SKM-1 treated with dmso at 0.1 percent for 144 hours (cell line): Measurements from ENCODE around the gene LPAR4.
A peak's percentile ranks its signal among the peaks of the same experiment; 100 is the strongest.
"Not testable (repeated sequence)": the region's sequence is repeated elsewhere in the genome, so short reads cannot be mapped to it uniquely, and the experiment has no call there.

Experiments used
- DNase-seq: peaks from one replicate; lab custom pipeline; 2025; ENCODE audit not compliant: unreplicated experiment; lab: John Stamatoyannopoulos, UW

The LPAR4 gene, protein sequence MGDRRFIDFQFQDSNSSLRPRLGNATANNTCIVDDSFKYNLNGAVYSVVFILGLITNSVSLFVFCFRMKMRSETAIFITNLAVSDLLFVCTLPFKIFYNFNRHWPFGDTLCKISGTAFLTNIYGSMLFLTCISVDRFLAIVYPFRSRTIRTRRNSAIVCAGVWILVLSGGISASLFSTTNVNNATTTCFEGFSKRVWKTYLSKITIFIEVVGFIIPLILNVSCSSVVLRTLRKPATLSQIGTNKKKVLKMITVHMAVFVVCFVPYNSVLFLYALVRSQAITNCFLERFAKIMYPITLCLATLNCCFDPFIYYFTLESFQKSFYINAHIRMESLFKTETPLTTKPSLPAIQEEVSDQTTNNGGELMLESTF

DNA sequence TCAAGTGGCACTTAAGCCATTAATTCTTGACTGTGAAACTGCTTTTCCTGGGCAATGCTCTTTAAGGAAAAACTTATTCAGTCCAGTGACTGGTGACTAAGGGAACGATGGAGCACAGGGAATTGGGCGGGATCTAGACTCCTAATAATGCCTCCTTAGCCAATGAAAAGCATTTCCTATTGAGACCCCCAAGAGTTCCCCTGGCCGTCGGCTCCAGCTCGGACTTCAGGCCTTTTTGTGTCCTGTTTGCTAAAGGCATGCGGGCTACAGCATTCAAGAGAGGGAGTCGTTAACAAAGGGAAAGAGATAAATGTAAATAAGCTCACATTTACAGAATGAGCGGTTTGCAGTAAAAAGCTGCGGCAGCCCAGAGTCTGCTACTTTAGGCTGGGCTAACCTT lies at the start of gene LPAR4:
Gene LPAR4 (plus strand): TSS at position 232 of the 400 bp plus-strand sequence. CDS start 7,150 bp downstream, outside the sequence.
- no peak for DNase-seq

DNA sequence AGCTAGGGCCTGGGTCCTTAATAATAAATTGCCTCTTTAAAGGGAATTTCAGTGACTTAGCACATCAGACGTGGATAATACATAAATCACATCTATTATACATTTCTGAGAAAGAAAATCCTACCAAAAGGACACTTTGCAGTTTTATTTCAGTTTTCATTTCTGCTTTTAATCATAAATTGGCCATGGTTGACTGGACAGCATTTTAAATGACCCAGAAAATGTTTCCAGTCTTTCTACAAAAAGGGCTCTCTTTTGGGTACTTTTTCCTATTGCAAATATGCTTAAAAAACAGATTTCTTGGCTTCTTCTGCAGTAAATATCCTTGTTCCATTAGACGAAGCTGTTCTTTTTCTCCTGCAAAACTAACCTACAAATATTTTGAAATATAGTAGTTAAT lies 41.4 kb upstream of the LPAR4 start:
- DNase-seq = no peak

DNA sequence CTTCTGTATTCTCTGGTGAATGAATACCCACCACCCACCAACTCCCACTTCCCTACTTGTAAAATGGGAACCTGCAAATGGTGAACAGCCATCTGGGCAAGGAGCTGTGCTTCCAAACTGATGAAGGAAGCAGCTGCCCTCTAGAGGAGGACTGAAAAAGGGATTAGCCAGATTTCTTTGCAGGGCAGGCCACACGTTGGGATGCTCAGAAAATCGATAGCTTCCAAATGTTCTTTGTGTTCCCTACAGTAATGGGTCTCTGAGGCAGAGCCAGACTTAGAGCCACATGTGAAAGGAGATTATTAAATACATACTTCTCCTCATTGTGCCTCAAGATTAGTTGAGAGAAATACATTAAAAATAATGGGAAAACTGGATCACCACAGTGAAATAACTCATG lies 39.3 kb upstream of the LPAR4 start:
- DNase-seq = peak; percentile 24

DNA sequence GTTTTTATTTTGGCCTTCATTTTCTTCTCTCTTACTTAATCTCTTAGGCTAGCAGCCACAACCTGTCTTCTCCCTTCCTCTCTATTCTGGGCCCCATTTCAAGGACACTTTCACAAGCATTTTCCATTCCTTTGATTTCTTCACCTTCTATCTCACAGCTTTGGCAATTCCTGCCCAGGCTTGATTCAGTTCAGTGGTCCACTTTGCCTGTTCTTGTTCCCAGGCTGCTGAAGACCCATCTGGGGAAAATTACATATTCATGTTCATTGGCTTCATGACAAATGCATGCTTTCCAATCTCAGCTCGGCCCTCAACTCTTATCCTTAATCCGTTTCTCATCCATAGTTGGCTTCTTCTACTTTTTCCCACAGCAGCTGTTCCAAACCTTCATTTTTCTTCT lies 38.7 kb upstream of the LPAR4 start:
- DNase-seq = no peak

DNA sequence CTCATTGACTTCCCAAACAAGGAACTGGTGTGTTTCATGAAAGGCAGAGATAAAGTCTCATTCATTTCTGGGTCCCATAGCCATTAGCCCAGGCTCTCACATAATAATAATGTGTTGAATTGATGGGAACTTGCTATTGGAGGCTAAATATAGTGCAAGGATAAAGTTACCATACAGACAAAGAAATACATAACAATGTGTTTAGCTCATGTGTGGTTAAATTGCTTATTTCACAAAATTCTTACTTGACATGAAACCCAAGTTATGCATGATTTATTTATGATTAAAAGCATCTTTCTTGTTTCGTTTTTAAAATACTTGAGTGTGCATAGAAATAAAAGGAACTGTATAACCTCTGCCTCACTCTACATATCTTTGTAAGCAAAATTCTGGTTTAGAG lies 37.3 kb upstream of the LPAR4 start:
- no peak for DNase-seq

DNA sequence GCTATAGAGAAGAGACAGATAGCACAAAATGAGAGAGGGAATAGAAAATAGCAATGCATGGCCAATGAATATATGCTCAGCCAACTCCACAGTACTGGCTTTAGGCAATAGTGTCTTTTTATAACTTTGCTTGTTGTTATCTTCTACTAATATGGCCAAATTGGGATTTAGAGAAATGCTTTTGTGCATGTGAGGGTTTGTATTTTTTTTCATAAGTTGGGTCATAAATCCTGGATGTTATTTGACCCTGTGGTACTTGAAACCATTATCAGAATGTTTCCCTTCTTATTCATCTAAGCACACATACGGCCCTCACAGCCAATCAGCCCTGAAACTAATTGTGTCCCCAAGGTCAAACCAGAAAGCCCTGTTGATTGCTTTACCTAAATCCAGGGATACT lies 35.2 kb upstream of the LPAR4 start:
- no peak for DNase-seq

DNA sequence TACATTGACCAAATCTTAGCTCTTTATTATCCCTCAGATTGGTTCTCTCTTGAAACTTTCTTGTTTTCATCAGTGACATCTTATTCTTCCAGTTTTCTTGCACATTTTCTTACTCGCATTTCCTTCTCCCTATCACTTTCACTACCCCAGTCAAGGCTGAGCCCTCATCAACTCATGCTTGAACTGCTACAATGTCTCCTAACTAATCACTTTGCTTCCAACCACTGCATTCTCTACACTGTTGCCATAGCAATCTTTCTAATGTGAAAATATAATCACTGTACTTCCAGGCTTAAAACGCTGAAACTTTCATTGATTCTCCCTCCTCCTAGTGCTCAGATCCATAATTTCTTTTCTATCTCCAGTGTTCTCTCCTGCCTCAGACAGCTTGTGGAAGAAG lies 22.2 kb upstream of the LPAR4 start:
- no peak for DNase-seq

DNA sequence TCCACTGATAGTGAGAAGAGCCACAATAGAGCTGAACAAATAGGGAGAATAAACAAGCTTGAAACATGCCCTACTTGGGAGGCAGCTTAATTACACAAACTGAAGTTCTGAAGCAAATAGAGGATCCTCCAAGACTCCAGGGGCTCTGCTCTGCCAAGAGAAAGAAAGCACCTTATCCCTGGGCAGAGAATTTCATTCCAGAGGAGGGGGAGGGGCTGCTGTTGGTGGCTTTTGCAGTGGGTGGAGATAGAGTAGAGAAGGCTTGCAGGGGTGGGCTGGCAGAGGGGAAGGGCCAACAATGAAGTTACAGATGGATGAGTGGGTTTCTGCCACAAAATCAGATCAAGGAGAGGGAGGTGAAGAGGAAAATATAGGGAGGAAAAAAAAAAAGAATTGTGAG lies 1.0 kb upstream of the LPAR4 start:
- no peak for DNase-seq

DNA sequence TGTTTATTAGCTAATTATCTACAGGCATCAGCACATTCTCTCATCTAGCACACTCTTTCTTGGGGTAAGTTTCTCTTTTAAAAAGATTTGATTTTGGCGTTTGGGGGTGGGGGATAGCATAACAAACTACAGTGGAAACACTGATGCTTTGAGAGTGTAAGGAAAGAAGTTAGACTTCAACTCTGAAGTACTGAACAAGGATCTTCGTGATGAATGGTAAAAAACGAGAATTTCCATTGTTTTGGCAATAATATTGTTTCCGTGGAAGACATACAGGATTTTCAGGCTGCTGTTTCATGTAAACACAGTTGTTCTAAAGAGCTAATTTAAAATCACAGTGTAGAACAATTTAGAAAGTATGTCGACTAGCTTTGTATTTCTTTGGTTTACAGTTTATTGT lies 451 bp downstream of the LPAR4 start:
- DNase-seq = no peak

DNA sequence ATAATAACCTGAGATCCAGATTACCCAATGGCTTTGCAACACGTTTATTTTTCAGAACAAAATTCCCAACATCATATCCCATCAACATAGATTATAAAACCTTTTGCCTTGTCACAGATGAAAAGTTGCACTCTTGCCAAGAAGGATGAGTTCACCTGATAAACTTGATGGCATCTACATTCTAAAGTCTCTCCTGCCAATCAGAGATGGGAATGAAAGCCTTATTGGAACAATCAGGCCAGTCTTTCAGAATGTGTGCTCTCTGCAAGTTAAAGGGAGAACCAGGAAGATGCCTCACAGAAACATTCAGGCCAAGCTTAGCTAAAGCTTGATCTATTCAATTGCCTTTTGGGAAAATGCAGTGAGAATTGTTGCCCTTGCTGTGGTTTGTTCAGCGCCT lies 1.3 kb downstream of the LPAR4 start:
- DNase-seq = no peak

DNA sequence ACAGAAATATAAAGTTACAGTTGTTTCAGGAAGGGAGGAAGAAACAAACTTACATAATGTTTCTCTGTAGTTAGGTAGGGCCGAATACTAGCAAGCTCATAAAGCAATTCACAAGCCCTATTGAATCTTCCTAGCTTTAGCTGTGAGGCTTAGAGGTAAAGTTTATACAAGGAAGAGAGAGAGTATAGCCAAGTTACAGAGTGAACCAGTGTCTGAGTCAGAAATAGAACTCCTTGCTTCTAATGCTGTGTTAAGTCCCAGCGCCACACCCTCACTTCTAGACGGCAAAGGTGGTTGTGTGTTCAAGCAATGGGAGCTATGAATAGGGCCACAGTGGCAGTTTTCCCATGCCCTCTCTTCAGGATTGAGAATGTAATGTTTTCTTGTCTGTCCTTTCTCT lies 6.1 kb downstream of the LPAR4 start:
- no peak for DNase-seq

DNA sequence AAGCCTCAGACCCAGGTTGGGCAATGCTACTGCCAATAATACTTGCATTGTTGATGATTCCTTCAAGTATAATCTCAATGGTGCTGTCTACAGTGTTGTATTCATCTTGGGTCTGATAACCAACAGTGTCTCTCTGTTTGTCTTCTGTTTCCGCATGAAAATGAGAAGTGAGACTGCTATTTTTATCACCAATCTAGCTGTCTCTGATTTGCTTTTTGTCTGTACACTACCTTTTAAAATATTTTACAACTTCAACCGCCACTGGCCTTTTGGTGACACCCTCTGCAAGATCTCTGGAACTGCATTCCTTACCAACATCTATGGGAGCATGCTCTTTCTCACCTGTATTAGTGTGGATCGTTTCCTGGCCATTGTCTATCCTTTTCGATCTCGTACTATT lies 7.4 kb downstream of the LPAR4 start:
- no peak for DNase-seq

DNA sequence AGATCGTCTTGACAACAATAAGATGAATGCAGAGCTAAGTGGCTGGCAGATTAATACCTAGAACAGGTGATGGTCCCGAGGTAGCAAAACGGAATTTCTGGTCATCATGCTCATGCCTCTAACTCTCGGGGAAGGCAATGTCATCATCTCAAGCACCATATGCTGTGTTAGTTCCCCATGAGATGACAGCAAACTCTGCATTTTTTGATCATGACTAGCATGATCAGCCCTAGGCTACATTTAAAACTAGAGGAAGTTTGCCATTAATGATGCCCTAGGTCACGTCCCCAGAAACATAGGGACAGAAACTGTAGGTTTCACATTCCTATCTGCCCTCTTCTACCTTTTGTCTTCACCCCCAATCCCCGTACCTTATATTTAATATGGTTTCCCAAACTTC lies 11.6 kb downstream of the LPAR4 start:
- DNase-seq = no peak

DNA sequence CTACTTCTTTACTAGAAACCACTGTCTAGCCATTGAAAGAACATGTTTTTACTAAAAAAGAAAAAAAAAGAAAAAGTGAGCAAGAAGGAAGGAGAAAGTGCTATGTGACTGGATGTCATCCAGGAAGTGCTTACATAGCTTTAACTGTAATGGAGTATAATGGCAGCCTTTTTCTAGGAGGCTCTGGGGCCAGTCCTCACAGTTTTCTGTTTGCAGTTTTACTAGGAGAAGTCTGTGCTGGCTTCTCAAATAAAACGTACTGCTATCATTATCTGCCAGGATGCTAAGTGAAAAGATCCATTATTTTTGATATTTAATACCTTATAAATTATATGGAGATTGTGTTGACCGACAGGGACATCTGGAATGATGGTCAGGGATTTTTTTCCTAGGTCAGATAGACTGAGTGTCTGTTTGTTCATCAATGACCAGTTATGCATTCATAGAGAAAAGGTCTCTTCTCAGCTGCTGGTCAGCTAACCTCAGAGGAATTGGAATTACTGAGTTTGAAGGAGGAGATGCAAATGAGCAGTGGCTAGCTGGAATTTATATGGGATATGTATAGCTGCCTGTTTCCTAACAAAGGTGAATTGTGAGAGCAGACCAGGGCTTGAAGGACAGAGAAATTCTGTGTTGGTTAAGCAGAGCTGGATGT lies 21.7 kb downstream of the LPAR4 start:
- no peak for DNase-seq

DNA sequence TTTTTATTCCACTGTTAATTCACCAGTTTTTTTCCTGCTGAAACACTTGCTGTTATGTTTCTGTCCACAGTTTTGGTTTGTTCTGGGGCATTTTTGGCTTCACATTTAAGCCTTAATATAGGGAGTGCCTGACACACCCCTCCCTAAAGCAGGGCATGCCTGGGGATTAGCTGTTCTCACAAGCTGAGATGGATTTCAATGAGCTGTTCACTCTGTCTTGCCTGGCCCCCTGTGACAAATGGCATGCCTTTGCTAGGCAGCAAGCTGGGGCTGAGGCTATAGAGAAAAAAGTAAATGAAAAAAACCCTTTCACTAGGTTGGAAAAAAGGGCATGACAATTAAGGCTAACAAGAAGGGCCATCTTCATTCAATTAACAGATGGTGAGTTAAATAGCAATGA lies 22.4 kb downstream of the LPAR4 start:
- DNase-seq = no peak

DNA sequence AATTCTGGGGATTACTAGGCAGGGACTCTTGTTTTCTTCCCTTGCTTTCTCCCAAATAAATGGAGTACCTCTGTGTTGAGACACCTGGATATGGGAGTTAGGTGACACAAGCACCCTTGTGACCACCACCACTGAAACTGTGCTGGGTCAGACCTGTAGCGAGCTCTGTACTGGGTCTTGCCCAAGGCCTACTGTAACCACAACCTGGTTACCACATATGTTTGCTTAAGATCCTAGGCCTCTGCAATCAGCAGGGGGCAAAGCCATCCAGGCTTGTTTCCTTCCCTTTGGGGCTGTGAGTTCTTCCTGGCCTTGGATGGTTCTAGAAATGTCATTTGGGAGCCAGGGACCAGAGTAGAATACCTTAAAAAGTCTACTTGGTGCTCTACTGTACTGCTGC lies 49.4 kb downstream of the LPAR4 start:
- DNase-seq = peak; percentile 42

DNA sequence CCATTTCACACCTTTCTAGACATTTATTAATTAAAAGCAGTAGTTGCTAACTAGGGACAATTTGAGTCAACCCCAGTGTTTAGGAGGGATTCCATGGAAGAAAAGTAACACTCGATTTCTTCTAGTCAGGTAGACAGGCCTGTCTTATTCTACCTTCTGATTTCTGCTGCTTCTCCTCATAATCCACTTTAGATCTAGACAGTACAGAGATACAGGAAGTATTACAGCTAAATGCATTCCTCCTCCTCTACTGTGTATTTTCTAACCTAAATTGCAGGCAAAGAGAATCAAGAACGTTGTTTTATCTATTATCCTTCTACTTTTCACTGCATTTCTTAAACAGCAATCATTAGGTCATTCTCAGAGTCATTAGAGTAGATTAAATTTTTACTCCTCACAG lies 52.6 kb downstream of the LPAR4 start:
- no peak for DNase-seq

DNA sequence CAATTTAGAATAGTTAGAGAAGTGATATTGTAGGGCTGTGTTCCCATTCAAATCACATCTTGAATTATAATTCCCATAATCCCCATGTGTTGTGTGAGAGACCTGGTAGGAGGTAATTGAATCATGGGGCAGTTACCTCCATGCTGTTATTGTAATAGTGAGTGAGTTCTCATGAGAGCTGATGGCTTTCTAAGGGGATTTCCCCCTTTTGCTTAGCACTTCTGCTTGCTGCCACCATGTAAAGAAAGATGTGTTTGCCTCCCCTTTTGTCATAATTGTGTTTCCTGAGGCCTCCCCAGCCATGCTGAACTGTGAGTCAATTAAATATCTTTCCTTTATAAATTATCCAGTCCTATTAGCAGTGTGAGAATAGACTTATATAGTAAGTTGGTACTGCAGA lies 53.2 kb downstream of the LPAR4 start:
- no peak for DNase-seq

DNA sequence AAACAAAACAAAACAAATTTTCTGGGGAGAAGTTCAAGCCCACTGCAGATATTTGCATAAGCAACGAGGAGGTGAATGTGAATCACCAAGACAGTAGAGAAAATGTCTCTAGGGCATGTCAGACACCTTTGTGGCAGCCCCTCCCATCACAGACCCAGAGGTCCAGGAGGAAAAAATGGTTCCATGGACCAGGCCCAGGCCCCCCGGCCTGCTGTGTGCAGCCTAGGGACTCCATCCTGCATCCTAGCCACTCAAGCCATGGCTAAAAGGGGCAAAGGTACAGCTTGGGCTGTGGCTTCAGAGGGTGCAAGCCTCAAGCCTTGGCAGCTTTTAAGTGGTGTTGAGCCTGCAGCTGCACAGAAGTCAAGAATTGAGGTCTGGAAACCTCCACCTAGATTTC lies 54.0 kb downstream of the LPAR4 start:
- DNase-seq = no peak

DNA sequence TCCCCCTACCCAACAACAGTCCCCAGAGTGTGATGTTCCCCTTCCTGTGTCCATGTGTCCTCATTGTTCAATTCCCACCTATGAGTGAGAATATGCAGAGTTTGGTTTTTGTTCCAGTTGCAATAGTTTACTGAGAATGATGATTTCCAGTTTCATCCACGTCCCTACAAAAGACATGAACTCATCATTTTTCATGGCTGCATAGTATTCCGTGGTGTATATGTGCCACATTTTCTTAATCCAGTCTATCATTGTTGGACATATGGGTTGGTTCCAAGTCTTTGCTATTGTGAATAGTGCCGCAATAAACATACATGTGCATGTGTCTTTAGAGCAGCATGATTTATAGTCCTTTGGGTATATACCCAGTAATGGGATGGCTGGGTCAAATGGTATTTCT lies 55.0 kb downstream of the LPAR4 start:
- not testable (repeated sequence) for DNase-seq
